HG02610 (cell line): ENCODE results near the gene GGA1.
"Not testable (repeated sequence)": the region's sequence is repeated elsewhere in the genome, so short reads cannot be mapped to it uniquely, and the experiment has no call there.

Experiments
- ATAC-seq: cut with Tn5 transposase; IDR thresholded peaks from one replicate; pipeline ENCODE4 v1.9.1; 2021; ENCODE audit warnings: mild to moderate bottlenecking, moderate library complexity; ENCODE audit not compliant: unreplicated experiment

GGA1 gene

DNA sequence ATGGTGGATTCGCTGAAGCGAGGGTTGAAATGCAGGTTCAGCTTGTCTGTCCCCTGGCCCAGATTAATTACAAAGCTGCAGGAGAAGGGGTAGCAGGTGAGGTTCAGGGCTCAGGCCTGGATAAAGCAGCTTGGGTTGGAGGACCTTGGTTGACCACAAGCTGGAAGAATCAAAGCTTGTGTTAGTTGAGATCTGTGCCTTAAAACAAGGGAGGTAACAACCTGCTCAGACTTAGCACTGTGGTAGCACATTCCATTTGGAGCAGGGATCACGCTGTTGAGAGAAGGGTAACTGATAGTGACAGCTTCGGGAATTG lies 38.0 kb upstream of the GGA1 start:
- no peak for ATAC-seq

DNA sequence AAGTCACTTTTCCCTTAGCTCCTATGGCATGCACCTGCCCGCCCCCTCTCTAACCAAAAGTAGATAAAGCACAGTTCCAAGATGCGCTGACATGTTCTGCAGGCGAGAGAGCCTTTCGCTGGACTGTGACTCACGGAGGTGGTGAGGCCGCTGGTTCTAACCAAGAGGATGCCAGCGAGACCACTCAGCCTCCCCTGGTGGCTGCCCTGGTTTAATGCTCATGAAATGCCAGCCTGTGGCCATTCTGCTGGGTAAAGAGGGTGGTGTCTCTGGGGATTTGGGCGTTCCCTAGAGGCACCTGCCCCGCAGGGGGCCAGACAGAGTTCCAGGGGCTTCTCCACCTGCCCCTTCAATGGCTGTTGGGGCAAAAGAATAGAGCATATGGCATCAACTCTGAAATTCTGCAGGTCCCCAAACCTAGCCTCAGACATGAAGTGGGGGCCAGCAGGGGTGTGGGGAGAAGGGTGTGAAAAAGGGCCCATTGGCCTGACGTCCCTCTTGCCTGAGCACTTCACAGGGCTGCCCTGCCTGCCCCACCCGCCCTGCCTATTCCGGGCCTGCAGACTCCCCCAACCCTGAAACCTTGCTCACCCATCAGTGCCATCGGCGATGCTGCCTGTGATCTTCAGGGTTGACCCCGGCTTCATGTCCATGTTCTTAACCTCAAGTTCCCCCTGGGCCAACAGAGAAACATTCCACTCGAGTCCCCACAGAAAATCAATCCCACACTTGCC lies 37.2 kb upstream of the GGA1 start:
- no peak for ATAC-seq

DNA sequence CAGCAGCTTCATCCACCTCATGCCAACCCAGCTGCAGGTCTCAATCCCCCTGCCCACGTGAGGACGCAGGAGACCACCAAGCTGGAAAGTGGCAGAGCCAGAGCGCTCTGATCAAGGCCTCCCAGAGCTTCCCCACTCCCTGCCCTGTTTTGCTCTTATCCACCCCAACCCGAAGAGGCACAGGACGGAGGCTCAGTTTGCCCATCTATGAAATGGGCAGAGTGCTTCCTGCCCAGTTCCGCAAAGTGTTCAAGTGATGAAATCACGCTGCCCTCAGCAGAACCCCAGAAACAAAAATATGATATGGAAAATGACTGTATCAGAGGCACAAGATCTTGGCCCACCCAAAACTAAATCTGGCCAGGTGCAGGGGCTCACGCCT lies 36.7 kb upstream of the GGA1 start:
- no peak for ATAC-seq

DNA sequence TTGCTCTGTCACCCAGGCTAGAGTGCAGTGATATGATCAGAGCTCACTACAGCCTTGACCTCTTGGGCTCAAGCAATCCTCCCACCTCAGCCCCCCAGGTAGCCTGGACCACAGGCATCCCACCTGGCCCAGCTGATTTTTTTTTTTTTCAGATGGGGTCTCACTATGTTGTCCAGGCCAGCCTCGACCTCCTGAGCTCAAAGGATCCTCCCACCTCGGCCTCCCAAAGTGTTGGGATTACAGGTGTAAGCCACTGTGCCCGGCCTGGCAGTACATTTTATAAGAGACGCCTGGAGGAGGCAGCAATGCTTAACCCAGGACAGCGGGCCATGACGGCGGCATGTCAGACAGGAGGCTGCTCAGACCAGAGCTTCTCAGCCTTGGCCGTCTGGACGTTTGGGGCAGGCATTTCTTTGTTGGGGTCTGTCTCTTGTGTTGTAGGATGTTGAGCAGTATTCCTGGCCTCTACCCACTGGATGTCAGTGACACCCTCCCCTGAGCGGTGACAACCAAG lies 33.1 kb upstream of the GGA1 start:
- no peak for ATAC-seq

DNA sequence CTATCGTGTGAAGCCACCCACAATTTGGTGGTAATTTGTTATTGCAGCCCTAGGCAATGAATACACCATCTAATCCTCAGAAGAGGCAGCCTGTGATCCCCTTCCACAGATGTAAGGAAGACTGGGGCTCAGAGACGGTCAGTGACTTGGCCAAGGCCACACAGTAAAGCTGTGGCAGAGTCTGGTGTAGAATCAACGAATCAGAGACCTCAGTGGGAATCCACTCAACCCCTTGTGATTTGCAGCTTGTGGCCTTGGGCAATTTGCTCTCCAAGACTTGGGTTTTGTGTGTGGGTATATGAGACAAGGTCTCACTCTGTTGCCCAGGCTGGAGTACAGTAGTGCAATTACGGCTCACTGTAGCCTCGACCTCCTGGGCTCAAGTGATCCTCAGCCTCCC lies 30.6 kb upstream of the GGA1 start:
- ATAC-seq = no peak

DNA sequence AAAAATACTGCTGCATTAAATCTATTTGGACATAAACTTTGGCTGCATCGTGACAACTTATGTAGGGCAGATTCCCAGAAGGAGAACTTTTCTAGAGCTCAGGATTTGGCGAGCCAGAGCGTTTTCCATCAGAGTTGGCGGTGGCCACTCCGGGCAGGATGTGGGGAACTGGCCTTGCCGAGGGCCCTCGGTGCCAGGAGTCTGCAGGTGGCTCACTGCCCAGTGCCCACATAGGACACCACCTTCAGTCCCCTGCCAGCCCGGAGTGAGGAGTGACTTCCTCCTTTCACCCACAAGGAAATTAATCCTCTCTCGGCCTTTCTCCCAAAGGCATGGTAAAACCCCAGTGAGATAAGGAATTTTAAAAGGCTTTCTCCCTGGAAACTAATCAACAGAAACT lies 27.1 kb upstream of the GGA1 start:
- ATAC-seq = no peak

DNA sequence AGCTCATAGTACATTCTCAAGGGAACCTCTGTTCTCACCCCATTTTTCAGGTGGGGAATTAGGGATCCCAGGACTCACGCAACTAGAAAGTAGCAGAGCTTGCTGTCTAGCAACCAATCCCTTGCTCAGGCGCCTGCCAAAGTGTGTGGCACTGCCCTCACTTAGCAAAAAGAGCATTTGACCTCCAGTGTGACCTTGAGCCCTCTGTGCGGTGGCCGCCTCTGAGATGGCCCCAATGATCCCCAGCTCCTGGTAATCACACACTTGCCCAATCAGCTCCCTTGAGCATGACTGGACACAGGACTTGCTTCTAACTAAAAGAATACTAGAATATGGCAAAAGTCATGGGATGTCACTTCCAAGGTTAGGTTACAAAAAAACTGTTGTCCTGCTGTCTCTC lies 26.1 kb upstream of the GGA1 start:
- no peak for ATAC-seq

DNA sequence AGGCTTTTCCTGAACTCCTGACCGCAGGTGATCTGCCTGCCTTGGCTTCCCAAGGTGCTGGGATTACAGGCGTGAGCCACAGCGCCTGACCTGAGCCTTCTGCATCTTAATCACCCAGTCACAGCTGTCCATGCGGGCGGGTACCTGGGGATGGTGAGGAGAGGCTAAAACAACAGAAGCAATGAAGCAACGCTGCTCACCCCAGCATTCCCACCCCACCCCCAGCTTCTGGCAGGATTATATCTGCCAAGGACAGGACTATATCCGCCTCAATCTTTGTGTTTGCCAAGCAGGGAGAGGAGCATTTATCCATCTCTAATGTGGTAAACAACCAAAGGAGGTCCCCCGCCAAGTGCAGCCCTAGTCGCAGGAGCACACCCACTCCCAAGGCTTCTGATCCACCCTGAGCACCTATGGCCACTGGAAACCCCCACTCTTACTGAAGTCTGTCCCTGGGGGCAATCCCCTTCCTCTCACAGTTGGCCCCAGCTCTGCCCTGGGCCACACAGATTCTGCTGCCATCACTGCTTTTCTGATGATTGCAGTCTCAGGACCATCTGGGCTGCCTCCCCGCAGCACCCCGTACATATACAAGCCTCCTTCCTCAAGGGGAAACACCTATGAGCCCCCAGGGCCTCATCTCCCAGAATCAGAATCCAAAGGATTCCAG lies 20.0 kb upstream of the GGA1 start:
- no peak for ATAC-seq

DNA sequence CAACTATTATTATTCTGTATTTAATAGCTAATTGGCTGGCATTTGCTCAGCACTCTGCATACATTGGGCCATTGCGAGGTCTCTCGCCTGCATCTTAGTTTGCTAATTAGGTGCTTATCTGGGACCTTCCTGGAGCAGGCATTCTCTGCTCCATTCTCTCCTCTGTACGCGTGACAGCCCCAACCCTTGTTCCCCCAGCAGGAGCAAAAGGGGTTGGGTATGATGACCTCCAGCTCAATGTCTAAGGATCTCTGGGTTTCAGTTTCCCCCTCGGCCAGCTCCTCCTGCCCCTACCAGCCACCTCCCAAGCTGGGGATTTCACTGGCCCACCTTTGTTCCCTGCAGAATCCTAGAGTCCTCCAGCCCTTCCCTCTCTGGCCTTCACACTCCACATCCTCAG lies 19.0 kb upstream of the GGA1 start:
- no peak for ATAC-seq

DNA sequence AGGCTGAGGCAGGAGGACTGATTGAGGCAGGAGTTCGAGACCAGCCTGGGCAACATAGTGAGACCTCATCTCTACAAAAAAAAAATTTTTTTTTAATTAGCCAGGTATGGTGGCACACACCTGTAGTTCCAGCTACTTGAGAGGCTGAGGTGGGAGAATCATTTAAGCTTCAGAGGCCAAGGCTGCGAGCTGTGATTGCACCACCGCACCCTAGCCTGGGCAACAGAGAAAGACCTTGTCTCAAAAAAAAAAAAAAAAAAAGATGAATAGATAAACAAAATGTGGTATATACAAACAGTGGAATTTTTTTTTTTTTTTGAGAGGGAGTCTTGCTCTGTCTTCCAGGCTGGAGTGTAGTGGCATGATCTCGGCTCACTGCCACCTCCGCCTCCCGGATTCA lies 17.6 kb upstream of the GGA1 start:
- not testable (repeated sequence) for ATAC-seq

DNA sequence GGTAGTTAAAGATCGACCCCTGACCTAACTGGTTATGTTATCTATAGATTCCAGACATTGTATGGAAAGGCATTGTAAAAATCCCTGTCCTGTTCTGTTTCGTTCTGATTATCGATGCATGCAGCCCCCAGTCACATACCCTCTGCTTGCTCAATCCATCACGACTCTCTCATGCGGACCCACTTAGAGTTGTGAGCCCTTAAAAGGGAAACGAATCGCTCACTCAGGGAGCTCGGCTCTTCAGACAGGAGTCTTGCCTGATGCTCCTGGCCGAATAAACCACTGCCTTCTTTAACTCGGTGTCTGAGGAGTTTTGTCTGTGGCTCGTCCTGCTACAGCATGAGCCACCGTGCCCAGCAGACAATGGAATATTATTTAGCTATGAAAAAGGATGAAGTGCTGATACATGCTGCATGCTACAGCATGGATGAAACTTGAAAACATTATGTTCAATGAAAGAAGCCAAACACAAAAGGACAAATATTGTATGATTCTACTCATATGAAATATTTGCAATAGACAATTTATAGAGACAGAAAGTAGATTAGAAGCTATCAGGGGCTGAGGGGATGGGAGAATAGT lies 16.7 kb upstream of the GGA1 start:
- no peak for ATAC-seq

DNA sequence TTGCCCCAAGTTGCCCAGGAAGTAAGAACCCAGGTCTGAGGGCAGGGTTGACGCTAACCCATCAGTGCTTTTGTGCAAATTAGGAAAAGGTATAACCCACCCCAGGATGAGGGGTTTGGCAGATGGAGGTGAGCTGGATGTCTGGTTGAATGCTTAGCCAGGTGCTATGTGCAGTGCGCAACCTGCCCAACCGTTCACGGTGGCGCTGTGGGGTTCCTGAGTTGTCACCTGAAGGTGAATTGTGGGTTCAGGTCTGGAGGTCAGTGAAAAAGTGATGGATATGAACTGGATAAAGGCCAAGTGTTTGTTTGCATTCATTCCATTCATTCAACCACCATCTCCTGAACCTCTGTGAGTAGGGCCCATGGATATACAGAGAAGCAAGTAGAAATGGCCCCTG lies 14.4 kb upstream of the GGA1 start:
- ATAC-seq = no peak

DNA sequence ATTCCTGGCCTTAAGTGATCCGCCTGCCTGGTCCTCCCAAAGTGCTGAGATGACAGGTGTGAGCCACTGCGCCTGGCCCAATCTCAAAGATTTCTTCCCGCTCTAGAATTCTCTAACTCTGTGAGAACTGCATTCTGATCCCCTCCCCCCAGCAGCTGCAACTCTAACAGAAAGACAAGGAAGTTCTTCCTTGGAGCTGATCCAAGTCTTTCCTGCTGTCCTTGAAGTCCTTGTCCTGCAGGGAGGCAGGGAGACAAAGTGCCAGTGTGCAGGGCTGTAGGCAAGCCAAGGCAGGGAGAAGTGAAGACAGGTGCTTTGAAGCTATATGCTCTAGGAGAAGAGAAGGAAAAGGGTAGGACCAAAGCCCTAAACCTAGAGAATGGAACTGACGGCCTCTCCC lies 9.5 kb upstream of the GGA1 start:
- no peak for ATAC-seq

DNA sequence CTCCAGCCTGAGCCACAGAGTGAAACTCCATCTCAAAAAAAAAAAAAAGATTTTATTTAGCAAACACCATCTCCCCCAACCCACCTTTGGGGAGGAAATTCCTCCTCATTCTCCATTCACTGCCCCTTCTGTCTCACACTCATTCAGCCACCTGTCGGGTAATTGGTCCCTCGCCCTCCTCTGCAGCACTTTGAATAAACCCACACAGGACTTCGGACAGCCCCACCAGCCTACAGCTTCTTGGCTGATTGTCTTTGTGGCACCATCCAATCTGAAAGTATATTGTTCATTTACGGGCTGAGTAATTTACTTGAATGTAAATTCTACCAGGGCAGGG lies 7.5 kb upstream of the GGA1 start:
- ATAC-seq = no peak

DNA sequence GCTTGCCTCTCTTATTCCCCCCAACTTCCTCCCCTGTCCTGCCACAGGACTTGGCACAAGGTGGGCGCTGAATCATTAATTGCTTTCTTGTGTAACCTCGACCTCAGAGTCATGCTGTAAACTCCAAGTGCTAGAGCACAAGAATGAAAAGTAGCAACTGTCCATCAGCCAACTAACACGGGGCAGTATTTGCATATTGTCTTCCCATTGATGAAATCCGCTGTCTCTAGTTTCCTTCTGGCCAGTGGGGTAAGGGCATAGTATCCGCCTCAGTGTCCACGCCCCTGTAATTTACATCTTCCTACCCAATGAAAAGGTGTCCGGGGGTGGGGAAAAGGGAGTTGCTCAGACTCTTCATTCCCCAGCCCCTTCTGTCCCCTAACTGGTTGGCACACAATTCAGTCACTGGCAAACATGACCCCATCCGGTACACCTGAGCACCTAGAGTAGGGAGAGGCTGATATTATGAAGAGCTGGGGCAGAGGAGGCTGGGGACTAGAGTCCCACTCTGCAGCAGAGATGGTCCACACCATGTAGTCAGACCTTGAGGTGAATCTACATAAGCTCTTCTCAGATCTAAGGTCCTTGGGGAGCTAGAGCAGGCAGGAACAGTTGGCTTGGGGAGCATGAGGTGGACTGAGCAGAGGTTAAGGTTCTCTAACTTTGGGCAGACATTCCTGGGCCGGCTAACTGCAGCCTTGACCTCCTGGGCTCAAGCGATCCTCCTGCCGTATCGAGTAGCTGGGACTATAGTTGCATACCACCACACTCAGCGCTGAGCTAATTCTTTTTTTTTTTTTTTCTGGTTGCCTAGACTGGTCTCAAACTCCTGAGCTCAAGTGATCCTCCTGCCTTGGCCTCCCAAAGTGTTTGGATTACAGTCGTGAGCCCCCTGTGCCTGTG lies 6.8 kb upstream of the GGA1 start:
- no peak for ATAC-seq

DNA sequence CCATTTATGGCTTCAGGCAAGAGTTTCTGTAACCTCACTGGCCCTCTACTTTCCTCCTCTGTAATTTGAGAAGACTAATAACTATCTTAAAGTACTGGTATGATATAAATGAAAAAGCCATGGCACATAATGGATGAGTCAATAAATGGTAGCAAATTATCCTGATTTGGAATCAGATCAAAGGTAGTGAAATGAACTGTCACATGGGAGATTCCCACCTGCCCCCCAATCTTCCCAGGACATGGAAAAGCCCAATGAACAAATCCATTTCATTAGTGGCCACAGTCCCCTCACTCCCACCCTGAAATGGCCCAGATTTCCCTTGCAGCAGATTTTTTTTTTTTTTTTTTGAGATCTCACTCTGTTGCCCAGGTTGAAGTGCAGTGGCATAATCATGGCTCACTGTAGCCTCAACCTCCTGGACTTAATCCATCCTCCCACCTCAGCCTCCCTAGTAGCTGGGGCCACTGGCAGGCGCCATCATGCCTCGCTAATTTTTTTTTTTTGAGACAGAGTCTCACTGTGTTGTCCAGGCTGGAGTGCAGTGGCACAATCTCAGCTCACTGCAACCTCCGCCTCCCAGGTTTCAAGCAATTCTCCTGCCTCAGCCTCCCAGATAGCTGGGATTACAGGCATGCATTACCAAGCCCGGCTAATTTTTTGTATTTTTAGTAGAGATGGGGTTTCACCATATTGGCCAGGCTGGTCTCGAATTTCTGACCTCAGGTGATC lies 5.9 kb upstream of the GGA1 start:
- not testable (repeated sequence) for ATAC-seq

DNA sequence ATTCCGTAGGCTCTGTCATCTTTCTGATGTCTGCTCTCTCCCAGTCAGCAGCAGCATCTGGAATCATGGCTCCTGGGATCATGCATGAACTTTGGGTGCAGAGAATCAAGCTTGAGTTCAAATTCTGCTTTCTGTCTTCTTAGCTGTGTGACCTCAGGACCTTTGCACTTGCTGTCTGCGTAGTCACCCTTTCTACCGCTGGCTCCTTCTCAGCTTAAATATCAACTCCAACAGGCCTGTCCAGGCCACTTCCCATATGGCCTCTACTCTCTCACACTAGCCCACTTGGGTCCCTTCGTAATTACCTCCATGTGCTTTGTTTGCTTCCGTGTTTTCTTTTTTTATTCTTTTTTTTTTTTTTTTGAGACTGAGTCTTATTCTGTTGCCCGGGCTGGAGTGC lies 4.6 kb upstream of the GGA1 start:
- no peak for ATAC-seq

DNA sequence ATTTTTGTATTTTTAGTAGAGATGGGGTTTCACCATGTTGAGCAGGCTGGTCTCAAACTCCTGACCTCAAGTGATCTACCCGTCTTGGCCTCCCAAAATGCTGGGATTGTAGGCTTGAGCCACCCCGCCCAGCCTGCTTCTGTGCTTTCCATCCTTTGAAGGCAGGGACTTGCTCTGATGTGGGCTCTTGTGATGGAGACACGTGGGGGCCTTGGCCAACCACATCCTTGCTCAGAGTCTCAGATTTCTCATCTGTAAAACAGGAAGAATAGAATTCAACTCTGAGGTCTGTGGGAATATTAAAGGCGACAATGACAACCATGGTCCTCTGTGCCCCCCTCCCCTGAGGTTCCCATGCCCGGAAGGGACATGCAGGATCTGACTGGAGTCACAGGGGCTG lies 3.8 kb upstream of the GGA1 start:
- ATAC-seq = no peak

DNA sequence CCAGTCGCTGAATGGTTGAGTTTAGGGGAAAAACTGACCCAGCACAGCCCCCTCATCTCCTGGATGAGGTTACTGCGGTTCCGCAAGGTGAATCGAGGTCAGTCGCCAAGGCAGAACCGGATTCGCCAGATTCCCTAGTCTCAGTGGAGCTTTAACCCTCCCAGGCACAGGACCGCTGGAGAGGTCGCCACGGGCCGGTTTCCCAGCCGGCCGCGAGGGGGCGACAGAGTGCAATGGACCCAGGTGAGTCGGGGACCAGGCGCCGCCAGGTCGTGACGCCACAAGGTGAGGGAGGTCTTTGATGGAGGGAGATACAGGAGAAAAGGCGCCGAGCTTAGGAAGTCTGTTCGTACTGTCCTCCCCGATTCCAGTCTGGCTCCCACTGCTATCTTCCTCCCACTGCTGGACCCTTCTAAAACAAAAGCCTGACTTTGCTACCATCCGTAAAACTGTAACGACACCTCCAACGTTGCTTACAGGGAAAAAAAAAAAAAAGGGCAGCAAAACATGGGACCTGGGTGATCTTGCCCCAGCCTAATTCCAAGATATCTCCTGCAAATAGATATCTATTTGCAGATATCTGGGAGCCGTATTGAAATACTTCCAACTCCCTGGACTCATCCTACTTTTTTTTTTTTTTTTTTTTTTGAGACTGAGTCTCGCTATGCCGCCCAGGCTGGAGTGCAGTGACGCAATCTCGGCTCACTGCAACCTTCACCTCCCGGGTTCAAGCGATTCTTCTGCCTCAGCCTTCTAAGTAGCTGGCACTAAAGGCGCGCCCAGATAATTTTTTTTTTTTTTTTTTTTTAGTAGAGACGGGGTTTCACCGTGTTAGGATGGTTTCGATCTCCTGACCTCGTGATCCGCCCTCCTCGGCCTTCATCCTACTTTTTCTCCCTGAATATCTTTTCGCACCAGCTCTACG lies 1.4 kb upstream of the GGA1 start:
- peak; percentile 34 for ATAC-seq

DNA sequence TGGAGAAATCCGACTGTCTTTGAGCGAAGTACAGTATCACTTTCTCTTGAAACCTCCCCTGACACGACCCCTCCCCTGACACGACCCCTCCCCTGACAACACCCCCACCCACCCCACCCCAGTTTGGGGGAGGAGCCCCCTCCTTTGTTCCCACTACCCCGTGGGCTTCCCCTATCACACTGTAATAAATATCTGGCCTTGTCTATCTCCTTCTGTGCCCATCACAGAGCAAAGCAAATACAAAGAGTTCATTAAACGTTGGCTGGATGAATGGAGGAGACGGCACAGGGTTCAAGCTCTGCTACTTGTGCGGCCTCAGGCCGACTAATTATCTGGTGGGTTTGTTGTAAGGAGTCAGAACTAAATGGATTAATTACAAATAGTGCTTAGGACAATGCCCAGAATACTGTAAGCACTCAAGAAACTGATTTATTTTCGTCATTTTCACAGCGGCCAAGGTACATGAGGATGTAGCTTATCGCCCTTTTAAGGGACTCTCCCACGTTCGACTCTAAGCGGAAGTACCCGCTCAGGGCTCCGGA lies 628 bp upstream of the GGA1 start:
- ATAC-seq = peak; percentile 1
